Parathyroid adenoma (tissue), 2 donors: ENCODE data around the gene AOC3.

Source experiments
- H2AFZ ChIP-seq: fragments of 300-600 bp; sonication (generic); one replicate; pipeline ENCODE4 v1.7.0; 2017; ENCODE audit warnings: antibody characterized with exemption, mild to moderate bottlenecking
- H3K27ac ChIP-seq: fragments of 300-600 bp; sonication (generic); one replicate; pipeline ENCODE4 v1.7.0; 2017
- H3K27me3 ChIP-seq: fragments of 300-600 bp; sonication (generic); one replicate; pipeline ENCODE4 v1.7.0; 2017; ENCODE audit warnings: low read length; ENCODE audit not compliant: control insufficient read depth, insufficient read depth
- H3K36me3 ChIP-seq: fragments of 300-600 bp; sonication (generic); one replicate; pipeline ENCODE4 v1.7.0; 2017; ENCODE audit warnings: low read length; ENCODE audit not compliant: control insufficient read depth, insufficient read depth
- H3K4me1 ChIP-seq: fragments of 300-600 bp; sonication (generic); one replicate; pipeline ENCODE4 v1.7.0; 2017; ENCODE audit warnings: control low read depth
- H3K4me2 ChIP-seq: fragments of 300-600 bp; sonication (generic); one replicate; pipeline ENCODE4 v1.7.0; 2017; ENCODE audit warnings: low read length
- H3K4me3 ChIP-seq: fragments of 300-600 bp; sonication (generic); one replicate; pipeline ENCODE4 v1.7.0; 2017; ENCODE audit warnings: low read depth, low read length
- H3K79me2 ChIP-seq: fragments of 300-600 bp; sonication (generic); one replicate; pipeline ENCODE4 v1.7.0; 2017; ENCODE audit warnings: control low read depth
- H3K9ac ChIP-seq: fragments of 300-600 bp; sonication (generic); one replicate; pipeline ENCODE4 v1.7.0; 2017; ENCODE audit warnings: mild to moderate bottlenecking
- H3K9me3 ChIP-seq: fragments of 300-600 bp; sonication (generic); one replicate; pipeline ENCODE4 v1.7.0; 2017; ENCODE audit warnings: low read length; ENCODE audit not compliant: control insufficient read depth
- CTCF ChIP-seq: fragments of 300-600 bp; sonication (generic); IDR thresholded peaks from one replicate; pipeline ENCODE4 v1.7.0; 2017; ENCODE audit warnings: antibody characterized with exemption, mild to moderate bottlenecking
- donor health status: primary hyperparathyroidism.

AOC3 gene

GRCh38 chr17:42886283-42887176 lies 35.5 kb downstream of the AOC3 start:
- H3K27me3 ChIP-seq, result no peaks in the 10 kb centered on the region
- H3K79me2 ChIP-seq, result no peaks in the 10 kb centered on the region
- H3K9me3 ChIP-seq, result no peaks in the 10 kb centered on the region
- no peak for TF ChIP-seq CTCF
- no peak overlapping the region for H3K9ac ChIP-seq
- no peaks in the 10 kb centered on the region for H3K4me1 ChIP-seq
- no peaks in the 10 kb centered on the region for H3K36me3 ChIP-seq
- H3K4me2 ChIP-seq, result no peak overlapping the region
- H2AFZ ChIP-seq, result no peak overlapping the region
- H3K4me3 ChIP-seq, result no peak overlapping the region
- H3K27ac ChIP-seq, result no peak overlapping the region

- Histone ChIP-seq H3K27me3 (no peaks in the 10 kb centered on the region), H3K4me3 (no peak overlapping the region), H3K27ac (no peak overlapping the region), H2AFZ (no peak overlapping the region), H3K9me3 (no peaks in the 10 kb centered on the region), H3K4me1 (no peaks in the 10 kb centered on the region), H3K9ac (no peak overlapping the region), H3K4me2 (no peak overlapping the region), H3K79me2 (no peaks in the 10 kb centered on the region), H3K36me3 (no peaks in the 10 kb centered on the region)
- no peak for TF ChIP-seq CTCF
These were observed 38.8 kb downstream of the AOC3 start for GRCh38 chr17:42889809-42890208.

DNA sequence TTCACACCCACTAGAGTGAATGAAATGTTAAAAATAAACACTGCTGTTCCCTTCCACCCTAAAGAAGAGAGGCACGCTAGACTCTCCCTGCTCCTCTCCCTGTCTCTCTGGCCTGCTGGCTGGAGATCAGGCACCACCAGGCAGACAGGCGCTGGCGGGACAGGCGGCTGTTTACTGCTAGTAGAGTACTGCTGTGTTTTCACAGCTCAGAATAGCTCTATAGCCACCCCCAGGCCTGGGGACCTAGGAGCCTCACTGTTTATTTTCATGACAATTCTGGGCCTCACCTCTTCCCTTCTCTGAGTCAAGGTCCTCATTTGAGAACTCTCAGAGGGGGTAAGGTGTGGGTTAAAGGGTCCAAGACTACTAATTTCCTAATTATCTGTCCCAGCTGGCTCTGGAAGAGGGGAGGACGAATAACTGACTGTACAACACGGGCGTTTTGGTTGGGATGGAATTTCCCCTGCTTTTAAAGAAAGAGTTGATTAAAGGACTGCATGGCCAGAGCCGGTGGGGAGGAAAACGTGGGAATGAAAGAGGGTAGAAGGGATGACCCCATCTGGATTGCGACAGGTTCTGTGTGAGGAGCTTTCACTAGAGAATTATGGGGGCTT lies 40.6 kb downstream of the AOC3 start:
- Histone ChIP-seq H3K9me3 (no peaks in the 10 kb centered on the region), H2AFZ (peak overlapping the region; percentile 50), H3K79me2 (no peaks in the 10 kb centered on the region), H3K27me3 (no peaks in the 10 kb centered on the region), H3K4me1 (no peaks in the 10 kb centered on the region), H3K36me3 (no peaks in the 10 kb centered on the region), H3K4me2 (no peak overlapping the region), H3K9ac (no peak overlapping the region), H3K4me3 (no peak overlapping the region), H3K27ac (peak overlapping the region; percentile 44)
- no peak for TF ChIP-seq CTCF

DNA sequence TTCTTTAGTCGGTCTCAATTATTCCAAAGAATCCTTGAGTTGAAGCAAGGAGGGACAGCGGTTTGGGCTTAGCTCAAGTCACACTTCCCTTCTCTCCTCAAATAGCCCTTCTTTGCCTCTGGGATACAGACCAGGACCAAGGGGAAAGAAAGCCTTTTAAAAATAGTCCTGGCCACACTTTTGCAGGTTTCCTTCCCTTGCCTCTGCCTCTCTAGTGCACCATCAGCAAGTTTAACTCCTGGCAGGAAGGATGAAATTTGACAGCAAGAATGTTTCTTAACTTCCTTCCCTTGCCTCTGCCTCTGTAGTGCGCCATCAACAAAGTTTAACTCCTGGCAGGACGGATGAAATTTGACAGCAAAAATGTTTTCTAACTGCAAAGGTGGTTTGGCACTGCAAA lies 42.4 kb downstream of the AOC3 start:
- Histone ChIP-seq H2AFZ (peak overlapping the region; percentile 58), H3K27me3 (no peaks in the 10 kb centered on the region), H3K9ac (no peak overlapping the region), H3K4me1 (no peaks in the 10 kb centered on the region), H3K79me2 (no peaks in the 10 kb centered on the region), H3K4me3 (no peak overlapping the region), H3K27ac (no peak overlapping the region), H3K36me3 (no peaks in the 10 kb centered on the region), H3K4me2 (no peak overlapping the region), H3K9me3 (no peaks in the 10 kb centered on the region)
- TF ChIP-seq CTCF, result no peak
